ENCODE results near the gene NUDT5.
"Not testable (repeated sequence)": the region's sequence is repeated elsewhere in the genome, so short reads cannot be mapped to it uniquely, and the experiment has no call there.

NUDT5 gene
- long read RNA-seq, donor 1, partial matches to known transcripts = 132 of 184 reads
- long read RNA-seq, donor 1, other reads (novel, unspliced or antisense) = 52 of 184 reads
- long read RNA-seq, donor 2, partial matches to known transcripts = 16 of 16 reads
- long read RNA-seq, donor 2, other reads (novel, unspliced or antisense) = 0 of 16 reads
- long read RNA-seq, donor 3, partial matches to known transcripts = 5 of 17 reads
- long read RNA-seq, donor 3, other reads (novel, unspliced or antisense) = 12 of 17 reads
- long read RNA-seq, donor 4, partial matches to known transcripts = 0 of 17 reads
- long read RNA-seq, donor 4, other reads (novel, unspliced or antisense) = 17 of 17 reads
- long read RNA-seq, donor 5, partial matches to known transcripts = 0 of 30 reads
- long read RNA-seq, donor 5, other reads (novel, unspliced or antisense) = 30 of 30 reads
- long read RNA-seq, donor 6, partial matches to known transcripts = 85 of 104 reads
- long read RNA-seq, donor 6, other reads (novel, unspliced or antisense) = 19 of 104 reads
- long read RNA-seq, donor 7, partial matches to known transcripts = 0 of 38 reads
- long read RNA-seq, donor 7, other reads (novel, unspliced or antisense) = 38 of 38 reads
- long read RNA-seq, donor 8, partial matches to known transcripts = 109 of 146 reads
- long read RNA-seq, donor 8, other reads (novel, unspliced or antisense) = 37 of 146 reads

GRCh38 chr10:12195603-12196506 lies at the start of gene NUDT5, which contains the start of gene CDC123:
NUDT5 (minus strand) TSS chr10:12195891; CDS start chr10:12186291, 9,600 bp downstream.
CDC123 (plus strand) TSS chr10:12196188; CDS start chr10:12196246, 58 bp downstream.
- DNase-seq = peak; percentile 97

GRCh38 chr10:12243864-12244620 lies 48.4 kb upstream of the NUDT5 start:
- DNase-seq = no peak

GRCh38 chr10:12241810-12242529 lies 46.3 kb upstream of the NUDT5 start:
- no peak for DNase-seq

GRCh38 chr10:12238821-12239220 lies 43.1 kb upstream of the NUDT5 start:
- no peak for DNase-seq

GRCh38 chr10:12237265-12238220 lies 41.9 kb upstream of the NUDT5 start:
- DNase-seq = no peak

GRCh38 chr10:12235796-12236195 lies 40.1 kb upstream of the NUDT5 start:
- no peak for DNase-seq

GRCh38 chr10:12235116-12235694 lies 39.5 kb upstream of the NUDT5 start:
- no peak for DNase-seq

- DNase-seq = not testable (repeated sequence)
These were observed 39.0 kb upstream of the NUDT5 start for GRCh38 chr10:12234687-12235086.

GRCh38 chr10:12228851-12229250 lies 33.2 kb upstream of the NUDT5 start:
- no peak for DNase-seq

GRCh38 chr10:12226438-12226837 lies 30.7 kb upstream of the NUDT5 start:
- not testable (repeated sequence) for DNase-seq

- DNase-seq = no peak
These were observed 29.8 kb upstream of the NUDT5 start for GRCh38 chr10:12225444-12225843.

GRCh38 chr10:12221323-12222298 lies 25.9 kb upstream of the NUDT5 start:
- DNase-seq = no peak

GRCh38 chr10:12218991-12219390 lies 23.3 kb upstream of the NUDT5 start:
- no peak for DNase-seq

- DNase-seq = no peak
These were observed 19.1 kb upstream of the NUDT5 start for GRCh38 chr10:12214763-12215218.

GRCh38 chr10:12214093-12214492 lies 18.4 kb upstream of the NUDT5 start:
- DNase-seq = no peak

GRCh38 chr10:12213621-12214020 lies 17.9 kb upstream of the NUDT5 start:
- DNase-seq = no peak

- no peak for DNase-seq
These were observed 16.8 kb upstream of the NUDT5 start for GRCh38 chr10:12212454-12212853.

- no peak for DNase-seq
These were observed 12.8 kb upstream of the NUDT5 start for GRCh38 chr10:12208460-12208859.
